HepG2 (cell line): ENCODE data around the gene CSNK1D. TPM values are rescaled to one million over a fixed set of nuclear protein-coding genes. Genes with fewer than 3 reads are reported as not detected.

Experiments
- BHLHE40 ChIP-seq: IDR thresholded peaks from 2 replicates; pipeline ENCODE4 v1.6.1; 2011; ENCODE audit warnings: low read length, improper control_type of control experiment
- CCDC6 ChIP-seq: sonication (generic); formaldehyde crosslinking; IDR thresholded peaks from 2 replicates; pipeline ENCODE4 v1.8.1; 2022; ENCODE audit warnings: mild to moderate bottlenecking, missing genetic modification reagents, moderate library complexity
- FOXC1 ChIP-seq: sonication (generic); formaldehyde crosslinking; IDR thresholded peaks from 2 replicates; pipeline ENCODE4 v1.8.0; 2022; ENCODE audit warnings: mild to moderate bottlenecking, missing genetic modification reagents, borderline replicate concordance
- HOXA9 ChIP-seq: sonication (generic); formaldehyde crosslinking; IDR thresholded peaks from 2 replicates; pipeline ENCODE4 v1.8.1; 2022; ENCODE audit warnings: missing genetic modification reagents, mild to moderate bottlenecking, moderate library complexity, borderline replicate concordance
- KDM6A ChIP-seq: IDR thresholded peaks from 2 replicates; pipeline ENCODE4 v1.6.1; 2016; ENCODE audit warnings: low read depth
- KLF12 ChIP-seq: sonication (generic); formaldehyde crosslinking; IDR thresholded peaks from 2 replicates; pipeline ENCODE4 v1.4.0; 2020; ENCODE audit warnings: missing genetic modification reagents, borderline replicate concordance
- KLF13 ChIP-seq: sonication (generic); formaldehyde crosslinking; IDR thresholded peaks from 2 replicates; pipeline ENCODE4 v1.4.0; 2020; ENCODE audit warnings: mild to moderate bottlenecking, missing genetic modification reagents
- MBNL3 ChIP-seq: fragments of 250-450 bp; sonication (Bioruptor Pico); conservative IDR thresholded peaks from 2 replicates; pipeline ENCODE4 v1.8.0; 2022; ENCODE audit warnings: mild to moderate bottlenecking, inconsistent platforms
- RBAK ChIP-seq: sonication (generic); formaldehyde crosslinking; IDR thresholded peaks from 2 replicates; pipeline ENCODE4 v1.5.1; 2020; ENCODE audit warnings: mild to moderate bottlenecking, missing genetic modification reagents
- SSRP1 ChIP-seq: IDR thresholded peaks from 2 replicates; pipeline ENCODE4 v1.6.1; 2016; ENCODE audit warnings: control low read depth
- TBX3 ChIP-seq: fragments of 450-650 bp; IDR thresholded peaks from 2 replicates; pipeline ENCODE4 v1.6.1; 2017; ENCODE audit warnings: antibody characterized with exemption, mild to moderate bottlenecking, inconsistent platforms, borderline replicate concordance
- polyA plus RNA-seq, 8 experiments: library from polyadenylated mRNA; depleted of rRNA in 3 of 8; stranded (reverse) in 7 of 8; unstranded in 1 of 8; fragments of >200 nt; fragmentation: Illumina TruSeq in 4 of 8; extraction: Trizol in 4 of 8; gene quantifications; 2 replicates each; pipeline versions ENCODE4 v1.2.1 to v1.2.3, GENCODE V29; 2011 to 2016; ENCODE audit warnings: low read depth in 4 of 8, missing spikeins in 1 of 8, mixed read lengths in 1 of 8; ENCODE audit not compliant: insufficient read depth in 1 of 8
- total RNA-seq, 5 experiments: library from RNA; depleted of rRNA; stranded (reverse); fragments of >200 nt; fragmentation: Illumina TruSeq; extraction: Trizol; gene quantifications; 2 replicates each; pipeline ENCODE4 v1.2.3, GENCODE V29; 2016; ENCODE audit warnings: low read depth in 1 of 5
- TF ChIP-seq, protein P1 (sequence below): sonication (generic); formaldehyde crosslinking; IDR thresholded peaks from 2 replicates; pipeline ENCODE4 v1.4.0; 2020; ENCODE audit warnings: missing genetic modification reagents, mild to moderate bottlenecking, borderline replicate concordance
- TF ChIP-seq, protein P2 (sequence below): IDR thresholded peaks from 2 replicates; pipeline ENCODE4 v1.6.1; 2012; ENCODE audit warnings: low read length, improper control_type of control experiment
- TF ChIP-seq, protein P3 (sequence below): sonication (generic); formaldehyde crosslinking; IDR thresholded peaks from 2 replicates; pipeline ENCODE4 v1.4.0; 2020; ENCODE audit warnings: missing genetic modification reagents
- TF ChIP-seq, protein P4 (sequence below): sonication (generic); formaldehyde crosslinking; IDR thresholded peaks from 2 replicates; pipeline ENCODE4 v1.8.1; 2023; ENCODE audit warnings: mild to moderate bottlenecking, moderate library complexity, missing genetic modification reagents
- TF ChIP-seq, protein P5 (sequence below): sonication (generic); formaldehyde crosslinking; IDR thresholded peaks from 2 replicates; pipeline ENCODE4 v1.5.0; 2020; ENCODE audit warnings: missing genetic modification reagents
- TF ChIP-seq, protein P6 (sequence below): sonication (generic); formaldehyde crosslinking; IDR thresholded peaks from 2 replicates; pipeline ENCODE4 v1.4.0; 2020; ENCODE audit warnings: mild to moderate bottlenecking, missing genetic modification reagents, borderline replicate concordance

Gene CSNK1D
- total and polyA plus RNA-seq, 2 of the 13 experiments (the other 11 are each of a cell fraction or from before 2014, with no cell fraction given), result 31.5 to 128 TPM

DNA sequence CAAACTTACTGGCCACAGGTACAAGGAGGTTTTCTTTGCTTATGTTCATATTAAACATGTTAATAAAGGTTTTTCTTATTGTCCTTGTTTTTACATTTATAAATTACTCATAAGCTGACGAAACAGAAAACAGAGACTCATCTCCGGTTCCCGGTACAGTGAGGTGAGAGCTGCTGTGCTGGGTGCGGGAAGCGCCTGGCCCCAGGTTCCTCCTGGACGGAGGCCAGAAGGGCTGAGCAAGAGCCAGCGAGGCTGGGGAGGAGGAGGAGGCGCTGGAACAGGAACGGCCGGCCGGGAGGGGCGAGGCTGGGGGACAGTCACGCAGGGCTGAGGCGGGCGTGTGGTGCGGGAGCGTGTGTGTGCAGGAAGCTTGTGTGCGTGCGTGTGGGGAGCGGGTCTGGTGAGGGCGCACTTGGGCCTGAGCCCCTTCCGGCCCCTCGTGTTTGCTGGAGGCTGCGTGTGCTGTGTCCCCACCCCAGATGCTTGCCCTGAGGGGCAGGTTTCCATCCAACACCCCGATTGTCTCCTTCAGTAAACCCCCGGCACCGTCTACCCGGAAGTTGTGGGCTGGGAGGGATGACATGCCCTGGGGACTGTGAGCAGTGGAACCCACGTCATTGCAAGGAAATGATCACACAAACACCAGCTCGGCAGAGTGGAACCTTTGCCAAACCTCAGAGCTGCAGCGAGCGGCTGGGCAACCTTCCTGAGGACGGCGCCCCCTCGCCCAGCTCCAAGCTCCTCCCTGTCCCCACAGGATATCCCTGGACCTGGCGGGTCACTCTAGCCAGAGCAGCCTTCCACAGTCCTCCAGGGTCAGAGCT is 24.4 kb upstream of the CSNK1D start (continued):
- no peak; the same call in 1 of the 2 replicates for TF ChIP-seq FOXC1
- TF ChIP-seq KLF12 (CRISPR knock-in tag), result no peak
- TF ChIP-seq, protein P1, sequence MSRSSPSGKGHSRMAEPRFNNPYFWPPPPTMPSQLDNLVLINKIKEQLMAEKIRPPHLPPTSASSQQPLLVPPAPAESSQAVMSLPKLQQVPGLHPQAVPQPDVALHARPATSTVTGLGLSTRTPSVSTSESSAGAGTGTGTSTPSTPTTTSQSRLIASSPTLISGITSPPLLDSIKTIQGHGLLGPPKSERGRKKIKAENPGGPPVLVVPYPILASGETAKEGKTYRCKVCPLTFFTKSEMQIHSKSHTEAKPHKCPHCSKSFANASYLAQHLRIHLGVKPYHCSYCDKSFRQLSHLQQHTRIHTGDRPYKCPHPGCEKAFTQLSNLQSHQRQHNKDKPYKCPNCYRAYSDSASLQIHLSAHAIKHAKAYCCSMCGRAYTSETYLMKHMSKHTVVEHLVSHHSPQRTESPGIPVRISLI, result no peak
- TF ChIP-seq, protein P2, sequence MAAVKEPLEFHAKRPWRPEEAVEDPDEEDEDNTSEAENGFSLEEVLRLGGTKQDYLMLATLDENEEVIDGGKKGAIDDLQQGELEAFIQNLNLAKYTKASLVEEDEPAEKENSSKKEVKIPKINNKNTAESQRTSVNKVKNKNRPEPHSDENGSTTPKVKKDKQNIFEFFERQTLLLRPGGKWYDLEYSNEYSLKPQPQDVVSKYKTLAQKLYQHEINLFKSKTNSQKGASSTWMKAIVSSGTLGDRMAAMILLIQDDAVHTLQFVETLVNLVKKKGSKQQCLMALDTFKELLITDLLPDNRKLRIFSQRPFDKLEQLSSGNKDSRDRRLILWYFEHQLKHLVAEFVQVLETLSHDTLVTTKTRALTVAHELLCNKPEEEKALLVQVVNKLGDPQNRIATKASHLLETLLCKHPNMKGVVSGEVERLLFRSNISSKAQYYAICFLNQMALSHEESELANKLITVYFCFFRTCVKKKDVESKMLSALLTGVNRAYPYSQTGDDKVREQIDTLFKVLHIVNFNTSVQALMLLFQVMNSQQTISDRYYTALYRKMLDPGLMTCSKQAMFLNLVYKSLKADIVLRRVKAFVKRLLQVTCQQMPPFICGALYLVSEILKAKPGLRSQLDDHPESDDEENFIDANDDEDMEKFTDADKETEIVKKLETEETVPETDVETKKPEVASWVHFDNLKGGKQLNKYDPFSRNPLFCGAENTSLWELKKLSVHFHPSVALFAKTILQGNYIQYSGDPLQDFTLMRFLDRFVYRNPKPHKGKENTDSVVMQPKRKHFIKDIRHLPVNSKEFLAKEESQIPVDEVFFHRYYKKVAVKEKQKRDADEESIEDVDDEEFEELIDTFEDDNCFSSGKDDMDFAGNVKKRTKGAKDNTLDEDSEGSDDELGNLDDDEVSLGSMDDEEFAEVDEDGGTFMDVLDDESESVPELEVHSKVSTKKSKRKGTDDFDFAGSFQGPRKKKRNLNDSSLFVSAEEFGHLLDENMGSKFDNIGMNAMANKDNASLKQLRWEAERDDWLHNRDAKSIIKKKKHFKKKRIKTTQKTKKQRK, result no peak
- TF ChIP-seq, protein P3, sequence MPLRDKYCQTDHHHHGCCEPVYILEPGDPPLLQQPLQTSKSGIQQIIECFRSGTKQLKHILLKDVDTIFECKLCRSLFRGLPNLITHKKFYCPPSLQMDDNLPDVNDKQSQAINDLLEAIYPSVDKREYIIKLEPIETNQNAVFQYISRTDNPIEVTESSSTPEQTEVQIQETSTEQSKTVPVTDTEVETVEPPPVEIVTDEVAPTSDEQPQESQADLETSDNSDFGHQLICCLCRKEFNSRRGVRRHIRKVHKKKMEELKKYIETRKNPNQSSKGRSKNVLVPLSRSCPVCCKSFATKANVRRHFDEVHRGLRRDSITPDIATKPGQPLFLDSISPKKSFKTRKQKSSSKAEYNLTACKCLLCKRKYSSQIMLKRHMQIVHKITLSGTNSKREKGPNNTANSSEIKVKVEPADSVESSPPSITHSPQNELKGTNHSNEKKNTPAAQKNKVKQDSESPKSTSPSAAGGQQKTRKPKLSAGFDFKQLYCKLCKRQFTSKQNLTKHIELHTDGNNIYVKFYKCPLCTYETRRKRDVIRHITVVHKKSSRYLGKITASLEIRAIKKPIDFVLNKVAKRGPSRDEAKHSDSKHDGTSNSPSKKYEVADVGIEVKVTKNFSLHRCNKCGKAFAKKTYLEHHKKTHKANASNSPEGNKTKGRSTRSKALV, result no peak
- TF ChIP-seq HOXA9, result no peak
- TF ChIP-seq, protein P4, sequence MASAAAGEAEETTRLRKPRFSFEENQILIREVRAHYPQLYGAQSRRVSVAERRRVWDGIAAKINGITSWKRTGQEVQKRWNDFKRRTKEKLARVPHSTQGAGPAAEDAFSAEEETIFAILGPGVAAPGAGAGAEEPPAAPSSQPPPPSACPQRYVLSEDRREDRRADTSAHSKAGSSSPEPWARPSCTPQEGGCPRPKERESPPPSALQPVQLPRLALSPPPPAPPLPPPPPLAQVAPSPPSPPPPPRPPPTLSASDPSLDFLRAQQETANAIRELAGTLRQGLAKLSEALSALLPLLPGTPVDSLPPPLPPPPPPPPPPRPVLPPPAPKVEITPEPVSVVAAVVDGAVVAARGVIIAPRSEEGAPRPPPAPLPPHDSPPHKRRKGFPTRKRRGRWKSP (CRISPR knock-in tag), result 0 out of 2 replicates have a peak, but pooled peaks have one; percentile 54
- TF ChIP-seq SSRP1 (CRISPR knock-in tag), result no peak
- no peak for TF ChIP-seq TBX3
- no peak for TF ChIP-seq KLF13
- TF ChIP-seq KDM6A (CRISPR knock-in tag), result no peak
- TF ChIP-seq MBNL3 (CRISPR knock-in tag), result no peak
- TF ChIP-seq RBAK (CRISPR knock-in tag), result no peak
- no peak for TF ChIP-seq BHLHE40
- no peak for TF ChIP-seq CCDC6 (CRISPR knock-in tag)
- TF ChIP-seq, protein P5, sequence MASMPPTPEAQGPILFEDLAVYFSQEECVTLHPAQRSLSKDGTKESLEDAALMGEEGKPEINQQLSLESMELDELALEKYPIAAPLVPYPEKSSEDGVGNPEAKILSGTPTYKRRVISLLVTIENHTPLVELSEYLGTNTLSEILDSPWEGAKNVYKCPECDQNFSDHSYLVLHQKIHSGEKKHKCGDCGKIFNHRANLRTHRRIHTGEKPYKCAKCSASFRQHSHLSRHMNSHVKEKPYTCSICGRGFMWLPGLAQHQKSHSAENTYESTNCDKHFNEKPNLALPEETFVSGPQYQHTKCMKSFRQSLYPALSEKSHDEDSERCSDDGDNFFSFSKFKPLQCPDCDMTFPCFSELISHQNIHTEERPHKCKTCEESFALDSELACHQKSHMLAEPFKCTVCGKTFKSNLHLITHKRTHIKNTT (CRISPR knock-in tag), result no peak
- TF ChIP-seq, protein P6, sequence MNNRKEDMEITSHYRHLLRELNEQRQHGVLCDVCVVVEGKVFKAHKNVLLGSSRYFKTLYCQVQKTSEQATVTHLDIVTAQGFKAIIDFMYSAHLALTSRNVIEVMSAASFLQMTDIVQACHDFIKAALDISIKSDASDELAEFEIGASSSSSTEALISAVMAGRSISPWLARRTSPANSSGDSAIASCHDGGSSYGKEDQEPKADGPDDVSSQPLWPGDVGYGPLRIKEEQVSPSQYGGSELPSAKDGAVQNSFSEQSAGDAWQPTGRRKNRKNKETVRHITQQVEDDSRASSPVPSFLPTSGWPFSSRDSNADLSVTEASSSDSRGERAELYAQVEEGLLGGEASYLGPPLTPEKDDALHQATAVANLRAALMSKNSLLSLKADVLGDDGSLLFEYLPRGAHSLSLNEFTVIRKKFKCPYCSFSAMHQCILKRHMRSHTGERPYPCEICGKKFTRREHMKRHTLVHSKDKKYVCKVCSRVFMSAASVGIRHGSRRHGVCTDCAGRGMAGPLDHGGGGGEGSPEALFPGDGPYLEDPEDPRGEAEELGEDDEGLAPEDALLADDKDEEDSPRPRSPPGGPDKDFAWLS, result no peak
